ENCODE measurements around the gene DENND4A.

DENND4A gene

GRCh38 chr15:65792138-65792987, at the start of gene DENND4A:
TSS of gene DENND4A (minus strand) at chr15:65792293. CDS start at chr15:65756450, 35,843 bp downstream.
- TF ChIP-seq EZH2phosphoT487 (IDR thresholded peaks at IDR 0.05; ENCODE audit: borderline replicate concordance, low read length) (no peak), CTCF (IDR thresholded peaks at IDR 0.05; ENCODE audit: low read depth, low read length, poor library complexity, severe bottlenecking) (no peak)

GRCh38 chr15:65841121-65841930, 49.2 kb upstream of the DENND4A start:
- Histone ChIP-seq H3K27ac (ENCODE audit: low read depth, low read length) (no peak overlapping the region), H3K36me3 (ENCODE audit: control insufficient read depth, low read length) (no peaks in the 10 kb centered on the region), H3K4me3 (ENCODE audit: low read length) (no peak overlapping the region), H3K79me2 (ENCODE audit: control insufficient read depth, low read length) (no peaks in the 10 kb centered on the region), H3K9me2 (replicated peaks; ENCODE audit: control insufficient read depth, low read length) (no peaks in the 10 kb centered on the region), H3K9me3 (ENCODE audit: control insufficient read depth, insufficient read depth, low read length) (no peaks in the 10 kb centered on the region), H3K4me1 (ENCODE audit: control insufficient read depth, low read length) (peaks cover 14% of the 10 kb centered on the region), H3K27me3 (ENCODE audit: control insufficient read depth, low read length) (no peaks in the 10 kb centered on the region), H3K4me2 (ENCODE audit: low read length) (no peak overlapping the region), H3F3A (ENCODE audit: control insufficient read depth, insufficient read depth) (0 out of 2 replicates have a peak, but pooled peaks cover 2% of the 10 kb centered on the region), H4K20me1 (ENCODE audit: control insufficient read depth, insufficient read depth, low read depth, low read length) (no peaks in the 10 kb centered on the region)
- TF ChIP-seq CTCF (IDR thresholded peaks at IDR 0.05; ENCODE audit: low read depth, low read length, poor library complexity, severe bottlenecking) (no peak), EZH2phosphoT487 (IDR thresholded peaks at IDR 0.05; ENCODE audit: borderline replicate concordance, low read length) (no peak)

More at GRCh38 chr15:65792138-65792987, at the start of gene DENND4A:
- Histone ChIP-seq H3K27me3 (ENCODE audit: control insufficient read depth, low read length) (no peaks in the 10 kb centered on the region), H3K9me3 (ENCODE audit: control insufficient read depth, insufficient read depth, low read length) (no peaks in the 10 kb centered on the region), H3K4me1 (ENCODE audit: control insufficient read depth, low read length) (peaks cover 62% of the 10 kb centered on the region), H3K79me2 (ENCODE audit: control insufficient read depth, low read length) (peaks cover 61% of the 10 kb centered on the region), H3K27ac (ENCODE audit: low read depth, low read length) (peak within 1 kb of the TSS; percentile 84), H3K9me2 (replicated peaks; ENCODE audit: control insufficient read depth, low read length) (no peaks in the 10 kb centered on the region), H3K4me2 (ENCODE audit: low read length) (peak within 1 kb of the TSS; percentile 88), H4K20me1 (ENCODE audit: control insufficient read depth, insufficient read depth, low read depth, low read length) (no peaks in the 10 kb centered on the region), H3K4me3 (ENCODE audit: low read length) (peak within 1 kb of the TSS; percentile 88), H3F3A (ENCODE audit: control insufficient read depth, insufficient read depth) (peaks cover 19% of the 10 kb centered on the region), H3K36me3 (ENCODE audit: control insufficient read depth, low read length) (peaks cover 26% of the 10 kb centered on the region)

GRCh38 chr15:65839985-65840384, 47.9 kb upstream of the DENND4A start:
- Histone ChIP-seq H3K79me2 (ENCODE audit: control insufficient read depth, low read length) (no peaks in the 10 kb centered on the region), H4K20me1 (ENCODE audit: control insufficient read depth, insufficient read depth, low read depth, low read length) (no peaks in the 10 kb centered on the region), H3K9me2 (replicated peaks; ENCODE audit: control insufficient read depth, low read length) (no peaks in the 10 kb centered on the region), H3K4me3 (ENCODE audit: low read length) (no peak overlapping the region), H3K9me3 (ENCODE audit: control insufficient read depth, insufficient read depth, low read length) (no peaks in the 10 kb centered on the region), H3K4me2 (ENCODE audit: low read length) (no peak overlapping the region), H3K36me3 (ENCODE audit: control insufficient read depth, low read length) (no peaks in the 10 kb centered on the region), H3K27ac (ENCODE audit: low read depth, low read length) (no peak overlapping the region), H3F3A (ENCODE audit: control insufficient read depth, insufficient read depth) (0 out of 2 replicates have a peak, but pooled peaks cover 2% of the 10 kb centered on the region), H3K4me1 (ENCODE audit: control insufficient read depth, low read length) (peaks cover 14% of the 10 kb centered on the region), H3K27me3 (ENCODE audit: control insufficient read depth, low read length) (no peaks in the 10 kb centered on the region)
- TF ChIP-seq EZH2phosphoT487 (IDR thresholded peaks at IDR 0.05; ENCODE audit: borderline replicate concordance, low read length) (no peak), CTCF (IDR thresholded peaks at IDR 0.05; ENCODE audit: low read depth, low read length, poor library complexity, severe bottlenecking) (no peak)
